T-cell (primary cell): ENCODE results near the gene NPTXR. TPM values are rescaled to one million over a fixed set of nuclear protein-coding genes. Genes with fewer than 3 reads are reported as not detected.

Source experiments
- ATAC-seq, 4 experiments: fragments of 200-7000 bp in 3 of 4; fragments of 150-1000 bp in 1 of 4; cut with Tn5 transposase; replicated peaks in 1 of 4; 1 replicate in 3 of 4; 2 replicates in 1 of 4; pipeline ENCODE4 v1.10.0; 2021; ENCODE audit warnings: moderate library complexity in 3 of 4, mild to moderate bottlenecking in 2 of 4, moderate number of reproducible peaks in 1 of 4
- CTCF ChIA-PET, 2 donors: fragments of 300-600 bp; sonication (Branson Sonifier 250); formaldehyde crosslinking; loops; one replicate each; lab custom pipeline; 2022; ENCODE audit warnings: antibody characterized with exemption in 2 of 2; lab: Charles Lee
- POLR2A ChIA-PET, 2 donors: fragments of 300-600 bp; sonication (Branson Sonifier 250); formaldehyde crosslinking; loops; one replicate each; lab custom pipeline; 2022; ENCODE audit warnings: antibody characterized with exemption in 2 of 2; lab: Charles Lee
- DNase-seq, 35 experiments: peaks; one replicate each; pipeline versions ENCODE4 v3.0.0 to v3.0.0-alpha.2; 2013 to 2023
- H3K27ac ChIP-seq: one replicate; pipeline ENCODE4 v1.5.1; 2013; ENCODE audit warnings: low read length
- H3K27me3 ChIP-seq, 2 experiments: replicated peaks in 1 of 2; 1 replicate in 1 of 2; 2 replicates in 1 of 2; pipeline versions ENCODE4 v1.6.1 to v1.7.0; 2013; ENCODE audit warnings: low read length in 1 of 2, mixed read lengths in 1 of 2; ENCODE audit not compliant: control insufficient read depth in 2 of 2, insufficient read depth in 2 of 2; ENCODE audit errors: extremely low read depth in 1 of 2
- H3K36me3 ChIP-seq, 2 donors: 1 replicate in 1 of 2; 2 replicates in 1 of 2; pipeline versions ENCODE4 v1.6.1 to v1.7.0; 2013; ENCODE audit warnings: low read length in 1 of 2; ENCODE audit not compliant: control insufficient read depth in 2 of 2, insufficient read depth in 1 of 2; ENCODE audit errors: extremely low read depth in 1 of 2
- H3K4me1 ChIP-seq, 2 experiments: 1 replicate in 1 of 2; 2 replicates in 1 of 2; pipeline versions ENCODE4 v1.6.1 to v1.7.0; 2013; ENCODE audit warnings: low read length in 2 of 2, mixed read lengths in 1 of 2; ENCODE audit not compliant: insufficient read depth in 2 of 2, control insufficient read depth in 1 of 2; ENCODE audit errors: extremely low read depth in 1 of 2
- H3K4me3 ChIP-seq, 2 donors: 1 replicate in 1 of 2; 2 replicates in 1 of 2; pipeline versions ENCODE4 v1.5.1 to v1.7.0; 2013; ENCODE audit warnings: mild to moderate bottlenecking in 2 of 2, low read length in 1 of 2, moderate library complexity in 1 of 2; ENCODE audit not compliant: control insufficient read depth in 1 of 2; ENCODE audit errors: extremely low read depth in 1 of 2
- H3K9me3 ChIP-seq: 2 replicates; pipeline ENCODE4 v1.7.0; 2013
- H3K27ac Mint-ChIP-seq, 2 donors: one replicate each; pipeline ENCODE4 v1.8.0; 2020 to 2021; ENCODE audit warnings: mild to moderate bottlenecking in 2 of 2, mixed read lengths in 2 of 2
- H3K27me3 Mint-ChIP-seq, 2 donors: one replicate each; pipeline ENCODE4 v1.8.0; 2021 to 2022; ENCODE audit warnings: mixed read lengths in 2 of 2
- H3K36me3 Mint-ChIP-seq: one replicate; pipeline ENCODE4 v1.8.0; 2021; ENCODE audit warnings: mixed read lengths
- H3K4me1 Mint-ChIP-seq, 3 donors: one replicate each; pipeline ENCODE4 v1.8.0; 2020 to 2022; ENCODE audit warnings: mixed read lengths in 3 of 3, mild to moderate bottlenecking in 1 of 3
- H3K4me3 Mint-ChIP-seq, 3 donors: one replicate each; pipeline ENCODE4 v1.8.0; 2020 to 2022; ENCODE audit warnings: mild to moderate bottlenecking in 3 of 3, mixed read lengths in 3 of 3, moderate library complexity in 3 of 3
- H3K9me3 Mint-ChIP-seq, 3 donors: one replicate each; pipeline ENCODE4 v1.8.0; 2020 to 2022; ENCODE audit warnings: mixed read lengths in 3 of 3
- WGBS: methylation state at CpG from one replicate; pipeline ENCODE4 v1.1.5; 2013; ENCODE audit warnings: missing lambda C conversion rate; ENCODE audit not compliant: insufficient coverage; 5-methylcytosine and 5-hydroxymethylcytosine counted together
- total RNA-seq, 35 experiments: library from RNA in 6 of 35; stranded (reverse) in 6 of 35; fragments of 120-200 nt in 1 of 35; gene quantifications; one replicate each; pipeline versions ENCODE4 v1.2.1 to v1.2.4 and lab custom pipeline; 2013 to 2026

Gene NPTXR
- total RNA-seq, 5 donors from 2014 or later (not counting 1 experiment from before 2014, with no cell fraction given): 4.9 to 13.2 (median 9.1) TPM

DNA sequence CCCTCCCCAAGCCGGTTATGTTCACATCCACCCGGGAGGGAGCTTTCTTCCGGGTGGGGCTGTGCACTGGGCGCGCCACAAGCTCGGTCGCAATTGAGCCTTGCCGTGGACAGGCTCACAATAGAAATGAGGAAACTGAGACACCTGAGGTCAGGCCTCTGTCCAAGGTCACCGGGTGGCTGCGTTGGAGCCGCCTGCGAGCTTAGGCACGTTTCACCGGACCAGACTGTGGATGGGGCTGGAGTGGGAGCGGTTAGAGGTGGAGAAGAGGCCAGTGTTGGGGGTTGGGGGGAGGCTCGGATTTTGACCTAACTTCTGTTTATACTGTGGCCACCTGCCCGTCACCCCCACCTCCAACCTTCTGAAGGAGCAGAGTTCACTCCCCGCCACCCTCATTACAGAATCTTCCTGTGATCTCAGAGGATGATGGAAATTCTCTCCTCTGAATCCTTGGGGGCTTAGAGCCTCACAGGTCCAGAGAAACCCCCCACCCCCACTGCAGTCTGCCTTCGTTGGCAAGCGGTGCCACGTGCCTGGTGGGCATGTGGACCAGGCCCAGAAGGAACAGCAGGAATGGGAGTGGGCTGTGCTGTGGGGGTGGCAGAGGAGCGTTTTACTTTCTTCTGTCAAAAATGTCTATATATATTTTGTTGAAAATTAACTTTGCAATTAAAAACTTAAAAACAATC, 631 bp upstream of the NPTXR start:
- no peaks in the 10 kb centered on the region for H3K36me3 ChIP-seq

DNA sequence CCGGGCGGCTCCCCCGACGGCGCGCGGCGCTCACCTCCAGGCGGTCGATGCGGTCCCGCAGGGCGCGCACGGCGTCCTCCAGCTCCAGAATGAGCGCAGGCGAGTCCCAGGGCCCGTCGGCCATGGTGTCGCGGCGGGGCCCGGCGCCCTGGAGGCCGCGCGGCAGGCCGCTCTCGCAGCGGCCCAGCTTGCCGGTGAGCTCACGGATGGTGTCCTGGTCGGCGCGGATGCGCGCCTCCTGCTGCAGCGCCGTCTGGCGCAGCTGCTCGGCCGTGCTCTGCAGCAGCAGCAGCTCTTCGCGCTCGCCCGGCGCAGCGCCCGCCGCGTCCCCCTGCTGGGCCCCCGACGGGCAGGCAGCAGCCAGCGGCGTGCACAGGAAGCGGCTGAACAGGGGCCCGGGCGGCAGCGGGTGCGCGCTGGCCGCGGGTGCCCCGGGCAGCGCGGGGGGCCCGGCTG, 599 bp downstream of the NPTXR start:
- Mint-ChIP-seq H3K27ac (no peak overlapping the region), H3K9me3 (no peaks in the 10 kb centered on the region), H3K4me1 (peaks cover 29 to 33% (median 31%) of the 10 kb centered on the region in 3 donors), H3K4me3 (peak overlapping the region in 1 of 3 donors; percentile 87), H3K36me3 (peaks cover 6% of the 10 kb centered on the region), H3K27me3 (peaks cover 5 to 27% of the 10 kb centered on the region in 2 donors)
- Histone ChIP-seq H3K4me3 (peak overlapping the region in 1 of 2 donors; percentile 53), H3K27ac (no peak overlapping the region), H3K27me3 (peaks cover 6 to 46% of the 10 kb centered on the region in 2 experiments), H3K36me3 (no peaks in the 10 kb centered on the region), H3K4me1 (peaks cover 0 to 24% of the 10 kb centered on the region in 2 experiments), H3K9me3 (no peaks in the 10 kb centered on the region)
- under 1% methylated on average over 68 of the region's 68 CpGs for WGBS
- ChIA-PET POLR2A (interaction anchor here in 1 of 2 donors (0.5 kb wide), 1 partner anchor 1301 kb away, joined by 10 read pairs; no protein-coding TSS in a partner anchor), CTCF (interaction anchor here in 1 of 2 donors (0.6 to 0.8 kb wide), 3 partner anchors 11 to 119 kb away, joined by 3 to 4 read pairs (median 3); no protein-coding TSS in a partner anchor)
- DNase-seq: peak; percentile 12 to 79 (median 44)
- peak; percentile 86 to 90 (median 88) for ATAC-seq

More for the DNA sequence above, 631 bp upstream of the NPTXR start:
- Mint-ChIP-seq H3K27ac (no peak overlapping the region), H3K4me1 (peaks cover 29 to 31% (median 30%) of the 10 kb centered on the region in 3 donors), H3K36me3 (peaks cover 6% of the 10 kb centered on the region), H3K27me3 (peaks cover 5 to 26% of the 10 kb centered on the region in 2 donors), H3K9me3 (no peaks in the 10 kb centered on the region), H3K4me3 (peak overlapping the region; percentile 44 to 67 (median 51))
- DNase-seq: peak in 2 of 35 experiments; percentile 10 to 16
- Histone ChIP-seq H3K27ac (no peak overlapping the region), H3K4me3 (peak overlapping the region; percentile 19 to 44), H3K27me3 (peaks cover 6 to 49% of the 10 kb centered on the region in 2 experiments), H3K4me1 (peaks cover 0 to 24% of the 10 kb centered on the region in 2 experiments), H3K9me3 (no peaks in the 10 kb centered on the region)
- CTCF ChIA-PET: interaction anchor here in 1 of 2 donors (0.5 kb wide), 1 partner anchor 10 kb away, joined by 5 read pairs; no protein-coding TSS in a partner anchor
- 2% methylated on average over 13 of the region's 22 CpGs for WGBS
- no peak for ATAC-seq
- POLR2A ChIA-PET: interaction anchor here in 1 of 2 donors (0.6 kb wide), 1 partner anchor 1343 kb away, joined by 3 read pairs; no protein-coding TSS in a partner anchor

DNA sequence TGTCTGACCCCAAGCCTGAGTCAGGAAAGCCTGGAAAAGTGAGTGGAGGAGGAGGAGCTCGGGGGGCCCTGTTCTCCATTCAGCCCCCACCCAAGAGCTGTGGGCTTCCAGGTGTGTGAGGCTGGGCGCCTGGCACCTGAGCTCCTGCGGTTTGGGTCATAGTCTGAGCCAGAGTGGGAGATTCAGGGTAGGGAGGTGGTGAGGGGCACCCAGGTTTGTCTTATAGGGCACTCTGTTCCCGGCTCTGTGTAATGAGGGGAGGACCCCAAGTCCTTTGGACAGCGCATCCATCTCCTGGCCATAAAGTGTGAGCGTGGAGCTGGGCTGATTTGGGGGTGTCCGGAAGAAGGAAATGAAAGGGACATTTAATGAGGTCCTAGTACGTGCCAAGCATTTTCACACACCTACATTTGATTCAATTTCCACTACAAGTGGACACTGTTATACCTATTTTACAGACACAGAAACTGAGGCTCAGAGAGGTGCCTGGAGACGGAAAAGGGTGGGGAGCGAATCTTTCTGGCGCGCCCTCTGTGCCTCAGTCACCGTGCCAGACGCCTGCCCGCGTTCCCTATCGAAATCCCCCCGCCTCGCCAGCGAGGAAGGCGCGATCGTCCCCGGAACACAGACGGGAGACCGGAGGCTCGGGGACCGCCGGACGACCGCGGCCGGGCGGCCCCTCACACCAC, 1.2 kb downstream of the NPTXR start:
- peak overlapping the region; percentile 72 to 87 (median 83) for H3K4me3 Mint-ChIP-seq
- peak overlapping the region; percentile 25 to 62 for H3K27ac Mint-ChIP-seq
- Histone ChIP-seq H3K27ac (no peak overlapping the region), H3K27me3 (peaks cover 6 to 49% of the 10 kb centered on the region in 2 experiments), H3K4me1 (peaks cover 0 to 24% of the 10 kb centered on the region in 2 experiments), H3K4me3 (peak overlapping the region; percentile 27 to 53), H3K36me3 (no peaks in the 10 kb centered on the region), H3K9me3 (no peaks in the 10 kb centered on the region)
- WGBS: 20% methylated on average over 25 of the region's 34 CpGs
- H3K9me3 Mint-ChIP-seq: no peaks in the 10 kb centered on the region
- DNase-seq (no peak), ATAC-seq (no peak)
- peaks cover 29 to 33% (median 31%) of the 10 kb centered on the region in 3 donors for H3K4me1 Mint-ChIP-seq
- ChIA-PET POLR2A (interaction anchor here in 1 of 2 donors (0.5 kb wide), 1 partner anchor 1302 kb away, joined by 10 read pairs; no protein-coding TSS in a partner anchor), CTCF (interaction anchor here in 1 of 2 donors (0.6 to 0.8 kb wide), 3 partner anchors 11 to 118 kb away, joined by 3 to 4 read pairs (median 3); no protein-coding TSS in a partner anchor)
- H3K36me3 Mint-ChIP-seq: peaks cover 6% of the 10 kb centered on the region
- H3K27me3 Mint-ChIP-seq: peaks cover 5 to 27% of the 10 kb centered on the region in 2 donors

DNA sequence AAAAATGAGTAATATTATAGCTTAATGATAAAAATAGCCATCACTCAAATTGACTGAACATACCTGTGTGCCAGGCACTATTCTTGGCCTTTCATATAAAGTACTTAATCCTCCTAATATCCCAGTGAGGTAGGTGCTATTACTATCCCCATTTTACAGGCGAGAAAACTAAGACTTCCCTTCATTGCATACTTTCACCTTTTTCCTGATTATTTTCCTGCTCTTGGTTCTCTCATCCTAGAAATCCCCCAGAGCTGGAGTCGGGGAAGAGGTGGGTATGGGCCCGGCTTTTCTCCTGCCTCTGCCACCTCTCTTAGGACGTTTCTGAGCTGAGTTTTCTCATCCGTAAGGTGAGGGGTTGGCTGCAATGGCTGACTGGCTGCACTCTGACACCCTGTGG, 2.2 kb downstream of the NPTXR start:
- H3K9me3 ChIP-seq: no peaks in the 10 kb centered on the region
- peaks cover 5 to 47% of the 10 kb centered on the region in 2 experiments for H3K27me3 ChIP-seq
- Mint-ChIP-seq H3K27ac (no peak overlapping the region), H3K4me3 (peak overlapping the region; percentile 72 to 87 (median 83)), H3K36me3 (peaks cover 6% of the 10 kb centered on the region), H3K27me3 (peaks cover 5 to 28% of the 10 kb centered on the region in 2 donors), H3K9me3 (no peaks in the 10 kb centered on the region), H3K4me1 (peaks cover 29 to 33% (median 31%) of the 10 kb centered on the region in 3 donors)
- CTCF ChIA-PET: interaction anchor here in 1 of 2 donors (0.5 kb wide), 1 partner anchor 1979 kb away, joined by 3 read pairs; no protein-coding TSS in a partner anchor
- POLR2A ChIA-PET: interaction anchor here (0.5 to 0.6 kb wide), 2 partner anchors 98 to 472 kb away, joined by 3 to 10 read pairs; no protein-coding TSS in a partner anchor
- H3K4me3 ChIP-seq: peak overlapping the region in 1 of 2 donors; percentile 12
- ATAC-seq (no peak), DNase-seq (no peak)
- peaks cover 0 to 24% of the 10 kb centered on the region in 2 experiments for H3K4me1 ChIP-seq
- 70% methylated on average over 2 of the region's 5 CpGs for WGBS
- H3K36me3 ChIP-seq: no peaks in the 10 kb centered on the region
- H3K27ac ChIP-seq: no peak overlapping the region

DNA sequence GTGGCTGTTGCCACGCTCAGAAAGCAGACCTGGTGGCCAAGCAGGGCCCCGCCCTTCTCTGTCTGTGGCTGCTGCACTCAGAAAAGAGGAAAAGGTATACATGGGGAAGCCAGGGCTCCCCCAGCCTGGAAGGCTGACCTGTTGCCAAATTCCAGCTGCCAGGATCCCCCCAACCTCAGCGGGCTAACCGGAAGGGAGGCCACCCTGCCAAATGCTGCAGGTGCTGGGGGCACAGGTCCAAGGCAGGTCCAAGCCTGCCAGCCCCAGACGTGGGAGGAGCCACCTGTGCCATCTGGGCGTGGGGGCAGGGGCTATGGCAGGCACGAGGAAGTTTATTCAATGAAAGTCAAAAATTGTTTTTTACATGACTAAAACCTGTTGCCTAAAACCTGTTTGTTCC, 2.6 kb downstream of the NPTXR start:
- Mint-ChIP-seq H3K9me3 (no peaks in the 10 kb centered on the region), H3K27me3 (peaks cover 5 to 28% of the 10 kb centered on the region in 2 donors), H3K4me1 (peaks cover 29 to 33% (median 31%) of the 10 kb centered on the region in 3 donors), H3K27ac (no peak overlapping the region), H3K4me3 (peak overlapping the region in 1 of 3 donors; percentile 13), H3K36me3 (peaks cover 6% of the 10 kb centered on the region)
- no peak for DNase-seq
- ChIA-PET POLR2A (interaction anchor here (0.5 to 0.6 kb wide), 2 partner anchors 98 to 472 kb away, joined by 3 to 10 read pairs; no protein-coding TSS in a partner anchor), CTCF (interaction anchor here (0.5 to 0.6 kb wide), 2 partner anchors 264 to 1979 kb away, joined by 3 to 4 read pairs; no protein-coding TSS in a partner anchor)
- H3K4me1 ChIP-seq: peaks cover 0 to 24% of the 10 kb centered on the region in 2 experiments
- no peaks in the 10 kb centered on the region for H3K36me3 ChIP-seq
- no peak for ATAC-seq
- no peaks in the 10 kb centered on the region for H3K9me3 ChIP-seq
- peaks cover 3 to 47% of the 10 kb centered on the region in 2 experiments for H3K27me3 ChIP-seq
- no peak overlapping the region for H3K27ac ChIP-seq
- H3K4me3 ChIP-seq: no peak overlapping the region
- 62% methylated on average over 4 of the region's 7 CpGs for WGBS
